GM21576 (cell line): ENCODE measurements around the gene CALML3.

Experiments used
- ATAC-seq: cut with Tn5 transposase; IDR thresholded peaks from one replicate; pipeline ENCODE4 v1.9.1; 2021; ENCODE audit warnings: mild to moderate bottlenecking, moderate library complexity; ENCODE audit not compliant: unreplicated experiment

CALML3 gene

DNA sequence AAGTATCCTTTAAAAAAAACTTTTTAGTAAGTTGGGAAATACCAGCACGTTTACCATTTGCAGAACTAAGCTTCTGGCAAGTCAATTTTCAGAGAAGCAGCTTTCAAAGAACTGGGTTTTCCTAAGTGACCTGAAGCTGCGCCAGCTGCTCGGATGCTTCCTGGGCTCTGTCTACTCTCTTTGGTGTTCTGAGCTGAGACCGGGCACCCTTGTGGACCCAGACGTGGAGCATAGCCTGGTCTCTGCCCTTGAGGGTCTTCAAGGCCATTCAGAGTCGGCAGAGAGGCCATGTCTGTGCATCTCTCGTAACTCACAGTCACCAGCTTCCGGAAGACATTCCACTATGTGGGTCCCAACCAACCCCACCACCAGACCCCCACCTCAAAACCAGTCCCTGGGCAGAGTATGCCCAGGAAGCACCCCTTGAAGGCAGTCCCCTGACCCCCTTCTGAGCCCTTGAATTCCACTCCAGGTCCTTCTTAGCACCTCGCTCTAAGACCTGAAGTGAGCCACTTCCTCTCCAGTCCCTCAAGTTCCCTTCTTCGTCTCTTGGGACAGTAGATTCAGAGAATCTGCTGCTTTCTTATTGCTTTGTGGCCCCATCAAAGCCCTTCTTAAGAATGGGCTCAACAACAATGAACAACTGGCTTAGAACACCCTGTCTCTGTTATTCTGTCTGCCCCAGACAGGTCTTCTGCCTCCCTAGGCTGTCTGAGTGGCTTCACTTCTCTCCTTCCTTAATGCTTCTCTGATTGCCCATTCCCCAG, 33.9 kb upstream of the CALML3 start:
- no peak for ATAC-seq

DNA sequence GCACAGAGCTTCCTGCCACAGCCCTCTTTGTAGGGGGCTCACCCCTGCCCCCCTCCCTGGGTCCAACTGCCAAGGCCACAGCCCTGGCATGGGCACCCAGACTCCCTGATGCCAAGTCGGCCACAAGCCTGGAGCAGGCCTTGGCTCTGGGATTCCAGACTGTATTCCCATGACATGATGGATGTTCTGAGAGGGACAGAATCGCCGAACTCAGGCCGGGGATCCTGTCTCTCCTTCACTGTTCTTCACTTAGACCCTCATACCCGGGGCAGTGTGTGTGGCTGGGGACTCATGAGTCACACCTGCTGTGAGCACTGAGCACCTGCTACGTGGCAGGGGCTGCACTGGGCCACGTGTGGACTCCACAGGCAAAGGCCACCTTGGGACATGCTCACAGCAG, 33.3 kb upstream of the CALML3 start:
- no peak for ATAC-seq

- ATAC-seq, result no peak
Observed at GRCh38 chr10:5492322-5492855, 32.4 kb upstream of the CALML3 start.

- no peak for ATAC-seq
Observed at GRCh38 chr10:5492929-5493576, 31.7 kb upstream of the CALML3 start.

- no peak for ATAC-seq
Observed at GRCh38 chr10:5493691-5494090, 31.1 kb upstream of the CALML3 start.

GRCh38 chr10:5494611-5495010, 30.1 kb upstream of the CALML3 start:
- ATAC-seq, result no peak

DNA sequence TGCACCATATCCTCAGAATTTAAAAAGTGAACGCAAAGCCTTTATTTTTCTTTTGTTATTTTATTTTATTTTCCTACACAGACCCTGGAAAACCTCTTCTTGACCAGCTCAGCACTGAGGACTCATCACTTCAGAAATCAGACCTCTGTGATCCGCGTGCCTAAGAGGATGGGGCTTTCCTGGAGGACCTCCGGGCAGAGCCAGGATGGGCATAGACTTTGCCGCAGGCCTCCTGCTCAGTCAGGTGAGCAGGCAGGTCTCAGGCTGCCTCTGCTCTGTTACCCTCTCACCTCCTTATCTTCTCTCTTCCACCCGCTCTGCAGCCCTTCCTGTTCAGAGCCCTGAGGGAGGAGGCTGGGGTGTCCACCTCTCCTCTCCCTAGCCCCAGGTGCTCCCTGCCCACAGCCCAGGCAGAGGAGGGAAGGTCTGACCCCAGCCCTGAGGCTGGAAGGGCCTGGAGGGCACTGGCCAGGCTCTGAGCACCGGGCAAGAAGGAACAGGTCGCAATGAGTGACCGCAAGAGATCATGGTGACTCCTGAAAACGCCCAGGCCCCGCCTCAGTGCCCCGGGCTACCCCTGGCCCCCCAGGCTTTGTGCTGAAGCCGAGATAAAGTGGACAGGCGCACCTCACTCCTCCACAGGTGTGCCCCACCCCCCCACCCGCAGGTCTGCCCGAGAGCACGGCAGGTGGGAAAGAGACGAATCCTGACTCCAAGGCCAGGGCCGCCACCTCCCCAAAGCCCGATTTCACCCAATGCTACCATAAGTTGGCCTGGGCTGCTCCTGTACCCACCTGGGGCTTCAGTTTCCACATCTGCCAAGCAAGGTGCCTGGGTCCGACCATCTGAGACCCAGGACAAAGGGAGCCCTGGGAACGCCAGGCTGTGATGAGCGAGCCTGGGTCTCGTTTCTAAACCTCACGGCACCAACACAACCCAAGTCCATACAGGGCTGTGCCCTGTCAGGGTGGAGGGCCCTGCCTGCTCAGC, 28.2 kb upstream of the CALML3 start:
- no peak for ATAC-seq

DNA sequence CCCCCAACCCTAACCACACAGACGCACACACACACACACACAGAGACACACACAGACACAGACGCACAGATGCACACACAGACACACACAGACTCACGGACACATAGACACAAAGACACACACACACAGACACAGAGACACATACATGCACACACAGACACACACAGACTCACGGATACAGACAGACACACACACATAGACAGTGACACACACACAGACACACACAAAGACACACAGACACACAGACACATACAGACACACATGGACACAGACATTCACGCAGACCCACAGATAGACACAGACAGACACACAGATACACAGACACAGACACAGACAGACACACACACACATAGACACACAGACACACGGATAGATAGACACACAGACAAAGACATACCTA, 27.5 kb upstream of the CALML3 start:
- no peak for ATAC-seq

- no peak for ATAC-seq
Observed at GRCh38 chr10:5497948-5498730, 26.6 kb upstream of the CALML3 start.

DNA sequence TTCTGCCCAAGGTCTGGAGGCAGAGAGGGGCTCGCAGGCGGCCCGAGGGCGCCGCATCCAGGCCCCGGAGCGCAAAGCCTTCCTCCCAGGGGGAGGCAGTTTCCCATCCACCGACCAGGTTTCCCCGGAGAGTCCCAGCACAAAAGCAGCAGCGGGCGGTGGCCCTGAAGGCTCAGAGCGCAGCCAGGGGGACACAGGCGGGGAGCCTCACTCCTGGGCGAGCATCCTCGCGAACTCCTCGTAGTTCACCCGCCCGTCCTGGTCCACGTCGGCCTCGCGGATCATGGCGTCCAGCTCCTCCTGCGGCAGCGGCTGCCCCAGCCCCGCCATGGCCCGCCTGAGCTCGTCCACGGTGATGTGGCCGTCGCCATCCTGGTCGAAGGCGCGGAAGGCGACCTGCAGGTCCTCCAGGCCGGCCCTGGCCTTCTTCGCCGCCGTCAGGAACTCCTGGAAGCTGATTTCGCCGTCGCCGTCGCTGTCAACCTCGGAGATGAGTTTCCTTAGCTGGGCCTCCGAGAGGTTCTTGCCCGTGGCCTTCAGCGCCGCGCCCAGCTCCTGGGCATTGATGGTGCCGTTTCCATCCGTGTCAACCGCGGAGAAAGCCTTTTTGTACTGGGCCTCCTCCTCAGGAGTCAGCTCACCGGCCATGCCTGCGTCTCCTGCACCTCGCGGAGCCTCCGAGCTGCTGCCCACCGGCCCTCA, 25.8 kb upstream of the CALML3 start:
- ATAC-seq, result no peak

GRCh38 chr10:5499493-5500140, 25.1 kb upstream of the CALML3 start, which contains the start of gene CALML5:
Gene CALML5, minus strand, starts transcription at chr10:5499570. Its CDS starts 132 bp downstream, at chr10:5499438.
- no peak for ATAC-seq

GRCh38 chr10:5500162-5500670, 24.5 kb upstream of the CALML3 start:
- no peak for ATAC-seq

GRCh38 chr10:5500910-5501309, 23.9 kb upstream of the CALML3 start:
- no peak for ATAC-seq

GRCh38 chr10:5502061-5502521, 22.7 kb upstream of the CALML3 start:
- no peak for ATAC-seq

DNA sequence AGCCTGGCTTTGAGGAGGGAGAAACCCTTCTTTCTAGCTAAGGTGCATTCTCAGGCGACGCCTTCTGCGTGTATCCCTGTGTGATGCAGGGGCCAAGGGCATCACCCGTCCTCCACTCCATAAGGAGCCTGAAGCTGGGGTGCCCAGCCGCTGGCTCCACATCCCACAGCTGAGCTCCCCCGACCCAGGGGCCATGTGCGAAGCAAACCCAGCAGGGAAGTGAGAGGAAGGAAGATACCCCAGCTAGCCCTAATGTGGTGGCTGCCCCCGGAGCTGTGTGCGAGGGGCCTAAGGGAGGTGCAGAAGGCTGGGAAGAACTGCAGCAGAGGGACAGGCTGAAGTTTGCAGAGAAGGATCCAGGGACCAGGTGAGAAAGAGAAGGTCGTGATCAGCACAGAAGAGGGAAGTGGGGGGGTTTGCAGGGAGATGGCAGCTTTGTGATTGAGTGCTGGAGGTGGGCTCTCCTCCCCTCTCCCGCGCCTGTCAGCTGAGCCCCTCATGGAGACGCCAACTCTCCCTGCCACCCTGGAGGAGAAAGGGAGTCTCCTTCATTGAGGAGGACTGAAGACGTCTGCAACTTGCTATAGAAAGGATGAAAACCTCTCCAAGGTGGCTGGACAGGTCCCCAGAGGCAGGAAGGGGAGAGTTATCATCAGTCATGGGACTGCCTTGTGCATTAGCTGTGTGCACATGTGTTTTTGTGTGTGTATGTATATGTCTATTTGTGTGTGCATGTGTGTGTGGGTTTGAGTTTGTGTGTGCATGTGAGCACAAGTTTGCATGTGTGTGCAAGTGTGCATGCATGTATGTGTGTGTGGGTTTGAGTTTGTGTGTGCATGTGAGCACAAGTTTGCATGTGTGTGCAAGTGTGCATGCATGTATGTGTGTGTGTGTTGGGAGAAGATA, 21.9 kb upstream of the CALML3 start:
- no peak for ATAC-seq

DNA sequence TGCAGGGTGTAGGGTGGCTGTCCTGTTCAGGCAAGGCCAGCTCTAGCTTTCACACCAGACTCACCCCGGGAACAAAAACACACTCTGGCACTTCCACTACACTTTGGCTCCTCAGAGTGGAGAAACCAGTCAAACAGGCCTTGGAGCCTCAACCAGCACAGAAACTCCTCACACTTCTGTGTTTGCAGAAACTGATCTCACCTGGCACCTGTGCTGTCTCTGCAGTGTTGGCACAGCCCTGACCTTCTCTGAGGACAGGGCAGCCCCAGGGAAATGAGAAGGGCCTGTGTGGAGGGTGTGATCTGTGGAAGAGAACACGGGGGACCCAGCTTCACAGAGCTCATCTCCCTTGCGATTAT, 21.3 kb upstream of the CALML3 start:
- no peak for ATAC-seq

- ATAC-seq, result no peak
Observed at GRCh38 chr10:5504146-5505072, 20.4 kb upstream of the CALML3 start.
